A549 (cell line): ENCODE measurements around the gene SLC39A11. TPM values are rescaled to one million over a fixed set of nuclear protein-coding genes. Genes with fewer than 3 reads are reported as not detected.

ENCODE experiments used
- ATAC-seq, 2 experiments: fragments of 200-7000 bp in 1 of 2; fragments of >200 bp in 1 of 2; cut with Nextera tagmentation in 1 of 2; cut with Tn5 transposase in 1 of 2; 3 replicates each; pipeline versions ENCODE4 v1.8.0 to v1.9.1; 2018 to 2020; ENCODE audit warnings: mild to moderate bottlenecking in 1 of 2, moderate library complexity in 1 of 2
- CTCF ChIA-PET: fragments of 300-600 bp; sonication (Branson Sonifier 250); formaldehyde crosslinking; extraction: SDS; loops from one replicate; lab custom pipeline; 2021; ENCODE audit warnings: antibody characterized with exemption, inconsistent platforms; lab: Yijun Ruan, JAX
- POLR2A ChIA-PET: fragments of 350-600 bp; formaldehyde crosslinking; extraction: SDS; loops from one replicate; lab custom pipeline; 2021; ENCODE audit warnings: antibody characterized with exemption, inconsistent platforms; lab: Yijun Ruan, JAX
- DNase-seq, 2 experiments: peaks; one replicate each; pipeline versions ENCODE4 v3.0.0 to v3.0.0-alpha.2; 2011 to 2016; ENCODE audit warnings: low read depth in 1 of 2, low spot score in 1 of 2
- FAIRE-seq: peaks from 2 replicates; lab custom pipeline; 2011; peaks lifted over from hg19 to GRCh38; lab: Jason Lieb, UNC
- H3K27ac ChIP-seq, 2 experiments: fragments of >200 bp; sonication (Bioruptor Twin); formaldehyde crosslinking; 3 replicates each; pipeline ENCODE4 v1.5.1; 2016 to 2017
- H3K4me1 ChIP-seq: fragments of >200 bp; sonication (Bioruptor Twin); formaldehyde crosslinking; 3 replicates; pipeline ENCODE4 v1.6.1; 2016
- H3K4me2 ChIP-seq: fragments of >200 bp; sonication (Bioruptor Twin); formaldehyde crosslinking; 3 replicates; pipeline ENCODE4 v1.6.1; 2016
- H3K4me3 ChIP-seq: fragments of >200 bp; sonication (Bioruptor Twin); formaldehyde crosslinking; 3 replicates; pipeline ENCODE4 v1.5.1; 2016
- H3K9me3 ChIP-seq: fragments of >200 bp; sonication (Bioruptor Twin); formaldehyde crosslinking; 3 replicates; pipeline ENCODE4 v1.6.1; 2016
- CBX8 ChIP-seq: fragments of 200-600 bp; sonication (generic); IDR thresholded peaks from 2 replicates; pipeline ENCODE4 v1.6.1; 2016
- CTCF ChIP-seq: fragments of >200 bp; sonication (Bioruptor Twin); formaldehyde crosslinking; IDR thresholded peaks from 3 replicates; pipeline ENCODE4 v1.5.1; 2016
- E2F6 ChIP-seq: IDR thresholded peaks from 2 replicates; pipeline ENCODE4 v1.6.1; 2012; ENCODE audit warnings: low read depth, borderline replicate concordance
- EHMT2 ChIP-seq: fragments of 200-600 bp; sonication (generic); IDR thresholded peaks from 2 replicates; pipeline ENCODE4 v1.6.1; 2016; ENCODE audit warnings: antibody characterized with exemption, low read depth, mild to moderate bottlenecking, moderate library complexity
- EP300 ChIP-seq, 2 experiments: fragments of >200 bp; sonication (Bioruptor Twin); formaldehyde crosslinking; IDR thresholded peaks; 2 replicates in 1 of 2; 3 replicates in 1 of 2; pipeline ENCODE4 v1.6.1; 2016 to 2017
- ESRRA ChIP-seq: fragments of 150-350 bp; IDR thresholded peaks from 2 replicates; pipeline ENCODE4 v1.6.1; 2014; ENCODE audit warnings: mild to moderate bottlenecking, low read length, borderline replicate concordance
- FOSL2 ChIP-seq, 2 experiments: fragments of 450-650 bp in 1 of 2; fragments of >200 bp in 1 of 2; sonication (Bioruptor Twin) in 1 of 2; formaldehyde crosslinking; IDR thresholded peaks; 2 replicates each; pipeline versions ENCODE4 v1.5.0 to v1.6.1; 2016 to 2020; ENCODE audit warnings: mild to moderate bottlenecking in 1 of 2, moderate library complexity in 1 of 2
- HDAC2 ChIP-seq: fragments of 200-600 bp; sonication (generic); IDR thresholded peaks from 2 replicates; pipeline ENCODE4 v1.6.1; 2016
- HMGXB4 ChIP-seq: fragments of 250-450 bp; sonication (Bioruptor Pico); IDR thresholded peaks from 2 replicates; pipeline ENCODE4 v1.5.0; 2021; ENCODE audit warnings: mild to moderate bottlenecking, moderate library complexity, borderline replicate concordance
- JUNB ChIP-seq: fragments of >200 bp; sonication (Bioruptor Twin); formaldehyde crosslinking; IDR thresholded peaks from 2 replicates; pipeline ENCODE4 v1.6.1; 2016
- KDM5A ChIP-seq: fragments of 200-600 bp; sonication (generic); IDR thresholded peaks from 2 replicates; pipeline ENCODE4 v1.6.1; 2016; ENCODE audit warnings: antibody characterized with exemption, mild to moderate bottlenecking
- NPAS2 ChIP-seq: fragments of 250-450 bp; sonication (Bioruptor Pico); IDR thresholded peaks from 2 replicates; pipeline ENCODE4 v1.8.0; 2022; ENCODE audit warnings: mild to moderate bottlenecking, moderate library complexity, borderline replicate concordance
- RAD21 ChIP-seq, 2 experiments: fragments of >200 bp in 1 of 2; sonication (Bioruptor Twin) in 1 of 2; formaldehyde crosslinking in 1 of 2; IDR thresholded peaks in 1 of 2; conservative IDR thresholded peaks in 1 of 2; 2 replicates in 1 of 2; 3 replicates in 1 of 2; pipeline ENCODE4 v1.6.1; 2012 to 2018; ENCODE audit warnings: inconsistent platforms in 1 of 2
- RARB ChIP-seq: fragments of 250-450 bp; sonication (Bioruptor Pico); IDR thresholded peaks from 2 replicates; pipeline ENCODE4 v1.8.0; 2021; ENCODE audit warnings: mild to moderate bottlenecking, moderate library complexity
- RCOR1 ChIP-seq: fragments of 150-350 bp; IDR thresholded peaks from 2 replicates; pipeline ENCODE4 v1.6.1; 2014; ENCODE audit warnings: antibody characterized with exemption, low read length, low read depth
- REST ChIP-seq: fragments of 200-600 bp; sonication (generic); IDR thresholded peaks from 2 replicates; pipeline ENCODE4 v1.6.1; 2016; ENCODE audit warnings: antibody characterized with exemption, mild to moderate bottlenecking, moderate library complexity
- RFX5 ChIP-seq: fragments of 450-650 bp; IDR thresholded peaks from 2 replicates; pipeline ENCODE4 v1.7.1; 2014; ENCODE audit warnings: antibody characterized with exemption, mild to moderate bottlenecking, moderate library complexity
- TFCP2L1 ChIP-seq: fragments of 250-450 bp; sonication (Bioruptor Pico); IDR thresholded peaks from 2 replicates; pipeline ENCODE4 v1.5.0; 2021; ENCODE audit warnings: mild to moderate bottlenecking
- USF2 ChIP-seq: fragments of 450-650 bp; IDR thresholded peaks from 2 replicates; pipeline ENCODE4 v1.6.1; 2014; ENCODE audit warnings: antibody characterized with exemption
- ZC3H11A ChIP-seq: fragments of 450-650 bp; IDR thresholded peaks from 2 replicates; pipeline ENCODE4 v1.6.1; 2014; ENCODE audit warnings: antibody characterized with exemption, mild to moderate bottlenecking
- ZNF302 ChIP-seq: fragments of 250-450 bp; sonication (Bioruptor Pico); IDR thresholded peaks from 2 replicates; pipeline ENCODE4 v1.9.0; 2021; ENCODE audit warnings: inconsistent platforms, mild to moderate bottlenecking, moderate library complexity
- ZSCAN20 ChIP-seq: fragments of 250-450 bp; sonication (Bioruptor Pico); IDR thresholded peaks from 2 replicates; pipeline ENCODE4 v1.8.0; 2022; ENCODE audit warnings: mild to moderate bottlenecking, moderate library complexity
- WGBS: methylation state at CpG from one replicate; pipeline ENCODE4 v1.1.6; 2017; ENCODE audit errors: missing lambda C conversion rate; 5-methylcytosine and 5-hydroxymethylcytosine counted together
- polyA plus RNA-seq, 4 experiments: library from polyadenylated mRNA; depleted of rRNA in 3 of 4; stranded (reverse); fragments of >200 nt; fragmentation: RNase III in 1 of 4; extraction: RNeasy Plus Mini Kit Qiagen cat#74134 plus additional on column Dnase treatment in 1 of 4; gene quantifications; 2 replicates in 3 of 4; 3 replicates in 1 of 4; pipeline ENCODE4 v1.2.3, GENCODE V29; 2011 to 2017

Gene SLC39A11
- polyA plus RNA-seq, 2 of the 4 experiments (the other 2 are of a cell fraction): 18.4 to 25.2 TPM

- TF ChIP-seq EP300 (IDR thresholded peaks at IDR 0.05) (no peak), ESRRA (no peak), RFX5 (no peak), JUNB (no peak)
- DNase-seq (no peak), ATAC-seq (no peak), FAIRE-seq (no peak)
- H3K4me1 ChIP-seq: peaks cover 53% of the 10 kb centered on the region
- WGBS: 95% methylated on average over 3 of the region's 3 CpGs
- POLR2A ChIA-PET: interaction anchor here (0.8 to 1.2 kb wide), 2 partner anchors 97 to 107 kb away, joined by 4 read pairs; no protein-coding TSS in a partner anchor
- peaks cover 6% of the 10 kb centered on the region; the same call in 1 of the 3 replicates for H3K9me3 ChIP-seq
- H3K27ac ChIP-seq: peak overlapping the region; percentile 55 to 85
- CTCF ChIA-PET: interaction anchor here (0.9 to 22.2 kb wide), 7 partner anchors 9 to 139 kb away, joined by 3 to 240 read pairs (median 6); no protein-coding TSS in a partner anchor
- H3K4me2 ChIP-seq: no peak overlapping the region
- H3K4me3 ChIP-seq: no peak overlapping the region
Measured at GRCh38 chr17:72700226-72700625, 392.3 kb downstream of the SLC39A11 start.

GRCh38 chr17:72699545-72699944 lies 392.9 kb downstream of the SLC39A11 start:
- TF ChIP-seq RCOR1: no peak
- TF ChIP-seq TFCP2L1 (CRISPR knock-in tag): no peak
- no peak for DNase-seq
- Histone ChIP-seq H3K4me2 (peak overlapping the region; percentile 43), H3K27ac (peak overlapping the region; percentile 55 to 85), H3K4me3 (no peak overlapping the region), H3K4me1 (peaks cover 53% of the 10 kb centered on the region), H3K9me3 (peaks cover 6% of the 10 kb centered on the region; the same call in 1 of the 3 replicates)
- POLR2A ChIA-PET: interaction anchor here (1.2 kb wide), 1 partner anchor 97 kb away, joined by 4 read pairs; no protein-coding TSS in a partner anchor
- CTCF ChIA-PET: interaction anchor here (0.6 to 22.2 kb wide), 9 partner anchors 11 to 602 kb away, joined by 3 to 240 read pairs (median 5); no protein-coding TSS in a partner anchor
- no peak for ATAC-seq
- FAIRE-seq: no peak
- 72% methylated on average over 4 of the region's 4 CpGs for WGBS

- DNase-seq: no peak
- Histone ChIP-seq H3K9me3 (no peaks in the 10 kb centered on the region), H3K4me2 (peak overlapping the region; percentile 9; the same call in 2 of the 3 replicates), H3K27ac (peak overlapping the region; percentile 22 to 77), H3K4me1 (peaks cover 47% of the 10 kb centered on the region), H3K4me3 (no peak overlapping the region)
- 0 out of 6 replicates have a peak, but pooled peaks of 1 of the 2 experiments have one; percentile 14 for ATAC-seq
- no peak for FAIRE-seq
- WGBS: 76% methylated on average over 6 of the region's 9 CpGs
- ChIA-PET CTCF (interaction anchor here (1.0 to 22.2 kb wide), 7 partner anchors 11 to 158 kb away, joined by 3 to 240 read pairs (median 5); no protein-coding TSS in a partner anchor), POLR2A (interaction anchor here (0.6 to 1.4 kb wide), 5 partner anchors 9 to 106 kb away, joined by 3 to 15 read pairs (median 3); no protein-coding TSS in a partner anchor)
- no peak for TF ChIP-seq ZSCAN20
- no peak for TF ChIP-seq RARB (CRISPR knock-in tag)
- no peak for TF ChIP-seq USF2
- no peak for TF ChIP-seq HMGXB4 (CRISPR knock-in tag)
- TF ChIP-seq CTCF: no peak
- TF ChIP-seq ZC3H11A: no peak
- TF ChIP-seq CBX8: no peak
- no peak for TF ChIP-seq RAD21 (conservative IDR thresholded peaks at IDR 0.05 in 1 of 2, IDR thresholded peaks at IDR 0.05 in 1 of 2)
- no peak for TF ChIP-seq ESRRA
- TF ChIP-seq RCOR1: no peak
- TF ChIP-seq ZNF302 (CRISPR knock-in tag): no peak
- TF ChIP-seq EHMT2: no peak
- no peak for TF ChIP-seq NPAS2 (CRISPR knock-in tag)
- TF ChIP-seq REST: no peak
- no peak for TF ChIP-seq HDAC2
- no peak for TF ChIP-seq E2F6
- no peak for TF ChIP-seq KDM5A
- no peak for TF ChIP-seq FOSL2 (IDR thresholded peaks at IDR 0.05)
- no peak for TF ChIP-seq FOSL2 (CRISPR knock-in tag; IDR thresholded peaks at IDR 0.05)
Measured at GRCh38 chr17:72697602-72698146, 394.8 kb downstream of the SLC39A11 start.
